IMR-90 (cell line): ENCODE data around the gene SPAG16. TPM values are rescaled to one million over a fixed set of nuclear protein-coding genes. Genes with fewer than 3 reads are reported as not detected.

Experiments used
- ATAC-seq: fragments of 200-7000 bp; cut with Tn5 transposase; 2 replicates; pipeline ENCODE4 v1.9.1; 2020; ENCODE audit warnings: low read depth, mild to moderate bottlenecking, moderate library complexity
- BruUV-seq: library from RNA; stranded (reverse); fragments of 400-500 nt; replicated peaks from 2 replicates; lab custom pipeline; 2021; lab: Mats Ljungman, UMichigan
- CTCF ChIA-PET: fragments of 300-600 bp; formaldehyde crosslinking; extraction: SDS; loops from one replicate; lab custom pipeline; 2021; ENCODE audit warnings: antibody characterized with exemption; lab: Yijun Ruan, JAX
- POLR2A ChIA-PET: fragments of 300-600 bp; sonication (Branson Sonifier 250); formaldehyde crosslinking; loops from one replicate; lab custom pipeline; 2022; ENCODE audit warnings: antibody characterized with exemption; ENCODE audit not compliant: unreplicated experiment; lab: Charles Lee
- DNase-seq: peaks from one replicate; pipeline ENCODE4 v3.0.0; 2013
- H2AFZ ChIP-seq: replicated peaks from 2 replicates; pipeline ENCODE3; 2013; ENCODE audit warnings: low read length, mild to moderate bottlenecking; ENCODE audit not compliant: poor library complexity
- H2AK5ac ChIP-seq: 2 replicates; pipeline ENCODE4 v1.6.1; 2013; ENCODE audit warnings: low read depth, low read length, inconsistent platforms
- H2AK9ac ChIP-seq: replicated peaks from 2 replicates; pipeline ENCODE3; 2013; ENCODE audit warnings: mild to moderate bottlenecking, low read depth, low read length, moderate library complexity; ENCODE audit not compliant: poor library complexity
- H2BK120ac ChIP-seq: 2 replicates; pipeline ENCODE4 v1.6.1; 2013; ENCODE audit warnings: low read depth, low read length, inconsistent platforms
- H2BK15ac ChIP-seq: 3 replicates; pipeline ENCODE4 v1.6.1; 2013; ENCODE audit warnings: low read depth, low read length, inconsistent platforms
- H2BK20ac ChIP-seq: 2 replicates; pipeline ENCODE4 v1.6.1; 2013; ENCODE audit warnings: low read depth, mild to moderate bottlenecking, inconsistent platforms, low read length, moderate library complexity
- H2BK5ac ChIP-seq: 2 replicates; pipeline ENCODE4 v1.6.1; 2013; ENCODE audit warnings: mild to moderate bottlenecking, low read depth, low read length, inconsistent platforms; ENCODE audit not compliant: poor library complexity, severe bottlenecking
- H3K14ac ChIP-seq: replicated peaks from 2 replicates; pipeline ENCODE4 v1.6.1; 2013; ENCODE audit warnings: low read depth, low read length, inconsistent platforms
- H3K18ac ChIP-seq: 2 replicates; pipeline ENCODE4 v1.6.1; 2013; ENCODE audit warnings: low read depth, low read length, control low read depth
- H3K23ac ChIP-seq: 2 replicates; pipeline ENCODE4 v1.6.1; 2013; ENCODE audit warnings: low read depth, low read length, inconsistent platforms
- H3K27ac ChIP-seq: 2 replicates; pipeline ENCODE4 v1.5.1; 2013; ENCODE audit warnings: mild to moderate bottlenecking, control low read depth, low read length; ENCODE audit not compliant: insufficient read depth
- H3K27me3 ChIP-seq: 2 replicates; pipeline ENCODE4 v1.6.1; 2013; ENCODE audit warnings: low read length; ENCODE audit not compliant: control insufficient read depth, insufficient read depth
- H3K36me3 ChIP-seq: 2 replicates; pipeline ENCODE4 v1.6.1; 2013; ENCODE audit warnings: low read length, mixed read lengths; ENCODE audit not compliant: control insufficient read depth, insufficient read depth
- H3K4ac ChIP-seq: 2 replicates; pipeline ENCODE4 v1.6.1; 2013; ENCODE audit warnings: low read depth, low read length, inconsistent platforms
- H3K4me1 ChIP-seq: 2 replicates; pipeline ENCODE4 v1.6.1; 2013; ENCODE audit warnings: low read length, mixed read lengths; ENCODE audit not compliant: control insufficient read depth, insufficient read depth
- H3K4me2 ChIP-seq: 2 replicates; pipeline ENCODE4 v1.6.1; 2013; ENCODE audit warnings: low read depth, mild to moderate bottlenecking, control low read depth, low read length, moderate library complexity
- H3K4me3 ChIP-seq: 2 replicates; pipeline ENCODE4 v1.5.1; 2013; ENCODE audit warnings: low read depth, mild to moderate bottlenecking, control low read depth, low read length, moderate library complexity; ENCODE audit not compliant: insufficient read depth
- H3K56ac ChIP-seq: 2 replicates; pipeline ENCODE4 v1.6.1; 2013; ENCODE audit warnings: low read length, inconsistent platforms; ENCODE audit not compliant: insufficient read depth; ENCODE audit errors: extremely low read depth
- H3K79me1 ChIP-seq, 2 experiments: 2 replicates each; pipeline ENCODE4 v1.6.1; 2013; ENCODE audit warnings: low read length in 2 of 2, inconsistent platforms in 1 of 2, low read depth in 1 of 2
- H3K9ac ChIP-seq: 2 replicates; pipeline ENCODE4 v1.6.1; 2013; ENCODE audit warnings: low read depth, low read length, control low read depth
- H3K9me1 ChIP-seq: 2 replicates; pipeline ENCODE4 v1.6.1; 2013; ENCODE audit warnings: low read length, inconsistent platforms; ENCODE audit not compliant: insufficient read depth
- H3K9me3 ChIP-seq: 2 replicates; pipeline ENCODE4 v1.6.1; 2013; ENCODE audit warnings: low read length; ENCODE audit not compliant: control insufficient read depth, insufficient read depth
- H4K20me1 ChIP-seq: 2 replicates; pipeline ENCODE4 v1.6.1; 2013; ENCODE audit warnings: low read length, inconsistent platforms; ENCODE audit not compliant: insufficient read depth
- H4K5ac ChIP-seq: 2 replicates; pipeline ENCODE4 v1.6.1; 2013; ENCODE audit warnings: mild to moderate bottlenecking, low read depth, low read length, control low read depth
- H4K8ac ChIP-seq, 2 experiments: 2 replicates each; pipeline ENCODE4 v1.6.1; 2013; ENCODE audit warnings: low read depth in 2 of 2, low read length in 2 of 2, control low read depth in 1 of 2, inconsistent platforms in 1 of 2
- H4K91ac ChIP-seq: 2 replicates; pipeline ENCODE4 v1.6.1; 2013; ENCODE audit warnings: low read depth, low read length, inconsistent platforms; ENCODE audit not compliant: insufficient read depth
- BHLHE40 ChIP-seq: fragments of 150-350 bp; IDR thresholded peaks from 2 replicates; pipeline ENCODE4 v1.6.1; 2016; ENCODE audit warnings: mild to moderate bottlenecking, low read depth, low read length
- CEBPB ChIP-seq: IDR thresholded peaks from 2 replicates; pipeline ENCODE4 v1.6.1; 2012; ENCODE audit warnings: low read depth, low read length, improper control_type of control experiment
- CTCF ChIP-seq: conservative IDR thresholded peaks from 2 replicates; pipeline ENCODE4 v1.5.1; 2012; ENCODE audit warnings: mild to moderate bottlenecking, low read depth, low read length, improper control_type of control experiment
- FOS ChIP-seq: fragments of 150-350 bp; IDR thresholded peaks from 2 replicates; pipeline ENCODE4 v1.6.1; 2016; ENCODE audit warnings: low read depth, low read length
- MAFK ChIP-seq: IDR thresholded peaks from 2 replicates; pipeline ENCODE4 v1.6.1; 2012; ENCODE audit warnings: low read depth, low read length, improper control_type of control experiment
- MAZ ChIP-seq: IDR thresholded peaks from 2 replicates; pipeline ENCODE4 v1.6.1; 2012; ENCODE audit warnings: low read depth, mild to moderate bottlenecking, low read length, improper control_type of control experiment, moderate library complexity, borderline replicate concordance
- MXI1 ChIP-seq: IDR thresholded peaks from 2 replicates; pipeline ENCODE4 v1.6.1; 2012; ENCODE audit warnings: low read depth, mild to moderate bottlenecking, low read length, moderate library complexity, borderline replicate concordance
- POLR2A ChIP-seq: IDR thresholded peaks from 2 replicates; pipeline ENCODE4 v1.6.1; 2012; ENCODE audit warnings: mild to moderate bottlenecking, low read depth, low read length
- RAD21 ChIP-seq: IDR thresholded peaks from 2 replicates; pipeline ENCODE4 v1.6.1; 2012; ENCODE audit warnings: low read length, improper control_type of control experiment
- RCOR1 ChIP-seq: IDR thresholded peaks from 2 replicates; pipeline ENCODE4 v1.6.1; 2012; ENCODE audit warnings: mild to moderate bottlenecking, low read length, improper control_type of control experiment; ENCODE audit not compliant: insufficient replicate concordance
- RFX5 ChIP-seq: IDR thresholded peaks from 2 replicates; pipeline ENCODE4 v1.8.0; 2012; ENCODE audit warnings: low read depth, mild to moderate bottlenecking, low read length, moderate library complexity
- WGBS, 2 experiments: methylation state at CpG; one replicate each; pipeline versions ENCODE4 v1.1.5 to v1.1.7; 2013; ENCODE audit warnings: missing lambda C conversion rate in 2 of 2; ENCODE audit not compliant: insufficient read length in 1 of 2; ENCODE audit errors: extremely low coverage in 2 of 2; 5-methylcytosine and 5-hydroxymethylcytosine counted together
- dilution Hi-C: fragments of 300-500 bp; cut with HindIII; formaldehyde crosslinking; loops from one replicate; pipeline ENCODE4 v1.14.3; 2018; ENCODE audit warnings: low sequenced_read_pairs; ENCODE audit not compliant: unreplicated experiment
- in situ Hi-C: fragments of 300-500 bp; cut with MboI; formaldehyde crosslinking; loops from 3 replicates; pipeline ENCODE4 v1.14.3; 2019; ENCODE audit warnings: low sequenced_read_pairs, inconsistent platforms, mixed read lengths
- intact Hi-C: fragments of 100-400 bp; cut with micrococcal nuclease; formaldehyde crosslinking; loops from 2 replicates; pipeline ENCODE4 v1.10.0; 2022
- polyA plus RNA-seq, 3 experiments: library from polyadenylated mRNA; depleted of rRNA; stranded (reverse); fragments of >200 nt; gene quantifications; 2 replicates each; pipeline ENCODE4 v1.2.3, GENCODE V29; 2012; ENCODE audit warnings: low replicate concordance in 1 of 3
- total RNA-seq: library from RNA; depleted of rRNA; stranded (reverse); fragments of >200 nt; gene quantifications from 2 replicates; pipeline ENCODE4 v1.2.3, GENCODE V29; 2012

The SPAG16 gene
- total and polyA plus RNA-seq, 2 of the 4 experiments (the other 2 are of a cell fraction): 7.3 to 13.5 TPM

GRCh38 chr2:214019229-214019972 is 735.1 kb downstream of the SPAG16 start:
- H3K9me1 ChIP-seq: no peaks in the 10 kb centered on the region
- dilution Hi-C loops (no loop called here), in situ Hi-C loops (no loop called here), intact Hi-C loops (loop anchor here (5.0 kb wide), 1 partner anchor 207 kb away; no protein-coding TSS in a partner anchor)
- no peaks in the 10 kb centered on the region for H4K20me1 ChIP-seq
- no peak overlapping the region; the same call in 1 of the 2 replicates for H3K14ac ChIP-seq
- WGBS, 2 experiments: 11% methylated on average over 1 of the region's 3 CpGs; no CpG with 5 or more reads in 1 of the 2 experiments
- H3K56ac ChIP-seq: peak overlapping the region; percentile 19; the same call in 1 of the 2 replicates
- H2AK9ac ChIP-seq: no peak overlapping the region
- H4K5ac ChIP-seq: peak overlapping the region; percentile 19; the same call in 1 of the 2 replicates
- peak overlapping the region; percentile 82 for H2BK120ac ChIP-seq
- peak overlapping the region; percentile 45 for H3K27ac ChIP-seq
- peak; percentile 97 for DNase-seq
- no peaks in the 10 kb centered on the region for H3K27me3 ChIP-seq
- CTCF ChIA-PET: no interaction called here
- H2BK20ac ChIP-seq: peak overlapping the region; percentile 84
- no peak overlapping the region for H3K9ac ChIP-seq
- H2BK15ac ChIP-seq: peak overlapping the region; percentile 16; the same call in 1 of the 3 replicates
- H3K4me3 ChIP-seq: no peak overlapping the region
- ATAC-seq: peak; percentile 99
- H4K8ac ChIP-seq: peak overlapping the region; percentile 19 to 38; a peak in 2 of 4 replicates
- POLR2A ChIA-PET: no interaction called here
- H3K36me3 ChIP-seq: no peaks in the 10 kb centered on the region
- no peak overlapping the region; the same call in 1 of the 2 replicates for H2AK5ac ChIP-seq
- H3K4me1 ChIP-seq: peaks cover 3% of the 10 kb centered on the region; the same call in 1 of the 2 replicates
- no peaks in the 10 kb centered on the region for H3K79me1 ChIP-seq
- TF ChIP-seq MAZ (no peak), MXI1 (no peak), RAD21 (no peak), BHLHE40 (peak; percentile 62), CEBPB (peak; percentile 90), MAFK (peak; percentile 65), RCOR1 (no peak), POLR2A (no peak), RFX5 (no peak), FOS (peak; percentile 97), CTCF (no peak)
- peak overlapping the region; percentile 80 for H2BK5ac ChIP-seq
- H3K18ac ChIP-seq: peak overlapping the region; percentile 55; the same call in 1 of the 2 replicates
- no TSS peak for BruUV-seq
- H3K9me3 ChIP-seq: no peaks in the 10 kb centered on the region
- peak overlapping the region; percentile 84 for H3K4ac ChIP-seq
- no peak overlapping the region for H3K23ac ChIP-seq
- peak overlapping the region; percentile 60; the same call in 1 of the 2 replicates for H3K4me2 ChIP-seq
- H4K91ac ChIP-seq: peak overlapping the region; percentile 64; the same call in 1 of the 2 replicates
- H2AFZ ChIP-seq: peak overlapping the region; percentile 56
